ENCODE measurements around the gene SSRP1. TPM values are rescaled to one million over a fixed set of nuclear protein-coding genes. Genes with fewer than 3 reads are reported as not detected.
A peak's percentile ranks its signal among the peaks of the same experiment; 100 is the strongest.

SSRP1 gene
- total RNA-seq, 2 donors from 2014 or later: 143 to 210 TPM

DNA sequence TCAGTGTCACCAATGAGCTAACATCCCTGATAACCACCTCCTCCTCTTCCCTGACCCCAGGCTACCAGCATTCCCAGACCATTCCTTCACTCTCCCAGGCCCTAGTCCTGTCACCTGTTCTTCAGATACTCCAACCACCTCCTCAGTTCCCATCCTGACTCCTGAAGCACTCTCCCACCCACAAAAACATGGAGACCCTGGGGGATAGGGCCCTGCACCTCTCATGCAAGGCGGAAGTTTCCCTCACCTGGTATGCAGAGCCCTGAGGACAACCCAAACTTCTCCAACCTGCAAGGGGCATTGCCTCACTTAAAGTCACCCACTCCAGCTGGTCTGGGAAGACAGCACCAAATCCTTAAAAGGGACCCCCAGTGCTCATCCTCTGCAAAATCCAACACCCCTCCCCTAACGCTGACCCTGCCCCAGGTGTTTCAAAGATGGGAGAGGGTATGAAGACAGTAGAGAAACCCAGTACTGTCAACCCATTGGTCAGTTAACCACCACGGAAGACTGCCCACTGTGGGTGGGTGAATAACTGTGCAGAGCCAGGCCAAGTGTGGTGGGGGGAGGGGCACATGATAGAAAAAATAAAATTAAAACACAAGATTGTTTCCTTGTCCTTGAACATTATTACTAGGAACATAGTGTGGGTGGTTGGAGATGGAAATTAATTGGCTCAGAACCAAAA lies 12.4 kb downstream of the SSRP1 start:
- Mint-ChIP-seq H3K36me3 (peaks cover 15% of the 10 kb centered on the region), H3K4me1 (ENCODE audit: low read depth in 2 of 2) (peaks cover 26 to 29% of the 10 kb centered on the region in 2 donors), H3K27me3 (no peaks in the 10 kb centered on the region), H3K4me3 (peak overlapping the region; percentile 89), H3K27ac (peak overlapping the region in 1 of 2 donors; percentile 56), H3K9me3 (no peaks in the 10 kb centered on the region)
- ATAC-seq (no peak), DNase-seq (ENCODE audit: low spot score) (no peak)

DNA sequence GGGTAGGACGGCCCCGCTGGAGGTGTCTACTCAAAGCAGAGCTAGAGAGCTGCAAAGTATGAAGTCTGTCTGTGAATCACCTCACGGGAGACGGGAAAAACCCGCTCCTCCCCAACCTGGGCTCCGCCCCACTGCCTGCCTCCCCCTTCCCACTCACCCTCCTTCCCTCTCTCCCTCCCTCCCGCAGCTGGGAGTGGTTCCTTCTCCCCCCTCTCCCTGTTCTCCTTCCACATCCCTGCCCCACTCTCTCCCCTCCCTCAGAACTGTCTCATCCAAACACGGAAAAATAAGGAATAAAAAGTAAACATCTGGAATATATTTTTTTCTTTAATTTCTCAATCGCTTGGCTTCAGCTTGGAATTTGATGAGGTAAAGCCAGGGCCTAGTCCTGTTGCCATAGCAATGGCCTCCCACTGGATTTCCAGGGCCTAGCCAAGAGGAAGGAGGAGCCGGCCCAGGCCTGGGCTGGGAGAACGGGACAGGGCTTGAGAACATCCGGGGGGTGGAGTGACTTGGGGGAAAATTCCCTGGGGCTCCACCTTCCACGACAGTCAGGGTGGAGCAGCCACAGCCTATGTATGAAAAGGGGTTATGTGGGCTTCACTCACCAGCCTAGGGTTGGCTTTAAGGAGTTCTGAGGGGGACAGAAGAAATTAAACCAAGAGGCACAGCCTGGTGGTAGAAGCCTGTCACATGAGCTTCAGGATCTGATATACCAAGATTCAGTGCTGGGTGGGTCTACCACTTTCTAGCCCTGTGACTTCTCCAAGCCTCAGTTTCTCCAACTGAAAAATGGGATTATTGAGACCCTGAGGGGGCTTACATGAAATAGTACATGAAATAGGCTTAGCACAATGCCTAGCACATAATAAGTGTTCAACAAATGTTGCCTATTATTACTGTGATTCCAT lies 13.2 kb downstream of the SSRP1 start:
- no peaks in the 10 kb centered on the region for H3K9me3 Mint-ChIP-seq
- H3K27ac Mint-ChIP-seq: peak overlapping the region in 1 of 2 donors; percentile 56
- peak overlapping the region; percentile 53 for H3K4me3 Mint-ChIP-seq
- peaks cover 23 to 27% of the 10 kb centered on the region in 2 donors for H3K4me1 Mint-ChIP-seq (ENCODE audit: low read depth in 2 of 2)
- no peaks in the 10 kb centered on the region for H3K27me3 Mint-ChIP-seq
- DNase-seq (ENCODE audit: low spot score) (no peak), ATAC-seq (no peak)
- peaks cover 12% of the 10 kb centered on the region for H3K36me3 Mint-ChIP-seq

- Mint-ChIP-seq H3K27ac (no peak overlapping the region), H3K9me3 (no peaks in the 10 kb centered on the region), H3K4me3 (no peak overlapping the region), H3K36me3 (peaks cover 3% of the 10 kb centered on the region), H3K4me1 (ENCODE audit: low read depth in 2 of 2) (peaks cover 15 to 23% of the 10 kb centered on the region in 2 donors), H3K27me3 (no peaks in the 10 kb centered on the region)
- ATAC-seq: no peak
- no peak for DNase-seq (ENCODE audit: low spot score)
Measured at GRCh38 chr11:57321388-57322255, 14.1 kb downstream of the SSRP1 start.

GRCh38 chr11:57320719-57321387 lies 14.8 kb downstream of the SSRP1 start:
- no peak for DNase-seq (ENCODE audit: low spot score)
- H3K9me3 Mint-ChIP-seq: no peaks in the 10 kb centered on the region
- H3K36me3 Mint-ChIP-seq: no peaks in the 10 kb centered on the region
- no peak overlapping the region for H3K4me3 Mint-ChIP-seq
- peaks cover 8 to 17% of the 10 kb centered on the region in 2 donors for H3K4me1 Mint-ChIP-seq (ENCODE audit: low read depth in 2 of 2)
- ATAC-seq: no peak
- H3K27ac Mint-ChIP-seq: no peak overlapping the region
- no peaks in the 10 kb centered on the region for H3K27me3 Mint-ChIP-seq

- H3K36me3 Mint-ChIP-seq: no peaks in the 10 kb centered on the region
- no peak for ATAC-seq
- no peak for DNase-seq (ENCODE audit: low spot score)
- H3K9me3 Mint-ChIP-seq: no peaks in the 10 kb centered on the region
- H3K4me1 Mint-ChIP-seq (ENCODE audit: low read depth in 2 of 2): peaks cover 1 to 10% of the 10 kb centered on the region in 2 donors
- no peak overlapping the region for H3K27ac Mint-ChIP-seq
- no peak overlapping the region for H3K4me3 Mint-ChIP-seq
- no peaks in the 10 kb centered on the region for H3K27me3 Mint-ChIP-seq
Measured at GRCh38 chr11:57320067-57320718, 15.5 kb downstream of the SSRP1 start.

DNA sequence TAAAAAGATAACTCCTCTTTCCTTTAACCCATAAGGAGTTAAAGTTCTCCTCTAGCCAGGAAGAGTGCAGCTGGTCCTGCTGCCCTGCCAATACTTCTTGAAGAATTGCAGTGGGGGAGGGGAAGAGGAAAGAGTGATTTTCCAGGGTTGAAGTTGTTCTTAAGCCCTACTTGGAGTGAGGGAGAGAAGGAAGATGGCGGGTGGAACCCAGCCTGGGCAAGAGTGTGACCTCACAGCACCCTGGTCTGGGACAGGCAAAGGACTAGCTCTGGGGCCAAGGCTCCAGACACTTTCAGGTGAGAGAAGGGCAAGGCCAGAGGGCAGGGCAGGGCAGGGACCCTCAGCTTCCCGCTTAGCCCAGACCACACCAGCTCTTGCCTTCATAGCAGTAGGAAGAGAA lies 17.5 kb downstream of the SSRP1 start:
- Mint-ChIP-seq H3K36me3 (no peaks in the 10 kb centered on the region), H3K27me3 (no peaks in the 10 kb centered on the region), H3K4me1 (ENCODE audit: low read depth in 2 of 2) (peaks cover 0 to 3% of the 10 kb centered on the region in 2 donors), H3K9me3 (no peaks in the 10 kb centered on the region), H3K4me3 (no peak overlapping the region), H3K27ac (no peak overlapping the region)
- no peak for DNase-seq (ENCODE audit: low spot score)
- ATAC-seq: no peak

- ATAC-seq (no peak), DNase-seq (ENCODE audit: low spot score) (no peak)
- no peak overlapping the region for H3K4me3 Mint-ChIP-seq
- H3K36me3 Mint-ChIP-seq: no peaks in the 10 kb centered on the region
- no peaks in the 10 kb centered on the region for H3K27me3 Mint-ChIP-seq
- no peaks in the 10 kb centered on the region for H3K9me3 Mint-ChIP-seq
- H3K4me1 Mint-ChIP-seq (ENCODE audit: low read depth in 2 of 2): peaks cover 0 to 3% of the 10 kb centered on the region in 2 donors
- no peak overlapping the region for H3K27ac Mint-ChIP-seq
Measured at GRCh38 chr11:57316017-57316416, 19.7 kb downstream of the SSRP1 start.

DNA sequence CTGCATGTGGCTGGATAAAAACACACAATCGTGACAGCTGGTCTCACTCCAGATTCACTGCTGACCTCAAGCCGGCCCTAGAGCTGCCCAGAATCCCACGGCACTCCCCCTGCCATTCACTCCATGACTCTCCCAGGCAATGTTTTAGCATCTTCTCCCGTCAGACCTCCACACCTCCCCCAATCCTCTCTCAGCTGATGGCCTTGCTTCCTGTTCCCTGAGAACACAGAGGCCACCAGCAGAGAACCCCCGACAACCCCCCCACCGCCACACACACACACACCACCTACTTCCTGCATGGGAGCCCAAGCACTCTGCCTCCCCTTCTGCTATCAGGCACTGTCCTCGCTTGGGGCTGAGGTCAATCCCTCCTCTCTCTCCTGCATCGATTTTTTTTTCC lies 20.2 kb downstream of the SSRP1 start:
- Mint-ChIP-seq H3K27ac (no peak overlapping the region), H3K27me3 (no peaks in the 10 kb centered on the region), H3K36me3 (no peaks in the 10 kb centered on the region), H3K4me3 (no peak overlapping the region), H3K4me1 (ENCODE audit: low read depth in 2 of 2) (peaks cover 0 to 7% of the 10 kb centered on the region in 2 donors), H3K9me3 (no peaks in the 10 kb centered on the region)
- DNase-seq (ENCODE audit: low spot score): no peak
- ATAC-seq: no peak

- ATAC-seq (no peak), DNase-seq (ENCODE audit: low spot score) (no peak)
- no peaks in the 10 kb centered on the region for H3K36me3 Mint-ChIP-seq
- no peaks in the 10 kb centered on the region for H3K27me3 Mint-ChIP-seq
- no peak overlapping the region for H3K27ac Mint-ChIP-seq
- H3K4me3 Mint-ChIP-seq: no peak overlapping the region
- H3K4me1 Mint-ChIP-seq (ENCODE audit: low read depth in 2 of 2): peaks cover 0 to 7% of the 10 kb centered on the region in 2 donors
- no peaks in the 10 kb centered on the region for H3K9me3 Mint-ChIP-seq
Measured at GRCh38 chr11:57314221-57314973, 21.3 kb downstream of the SSRP1 start.

- H3K27me3 Mint-ChIP-seq: no peaks in the 10 kb centered on the region
- no peaks in the 10 kb centered on the region for H3K9me3 Mint-ChIP-seq
- peaks cover 0 to 7% of the 10 kb centered on the region in 2 donors for H3K4me1 Mint-ChIP-seq (ENCODE audit: low read depth in 2 of 2)
- no peak overlapping the region for H3K4me3 Mint-ChIP-seq
- H3K27ac Mint-ChIP-seq: no peak overlapping the region
- ATAC-seq (no peak), DNase-seq (ENCODE audit: low spot score) (no peak)
- no peaks in the 10 kb centered on the region for H3K36me3 Mint-ChIP-seq
Measured at GRCh38 chr11:57313788-57314135, 21.9 kb downstream of the SSRP1 start.

DNA sequence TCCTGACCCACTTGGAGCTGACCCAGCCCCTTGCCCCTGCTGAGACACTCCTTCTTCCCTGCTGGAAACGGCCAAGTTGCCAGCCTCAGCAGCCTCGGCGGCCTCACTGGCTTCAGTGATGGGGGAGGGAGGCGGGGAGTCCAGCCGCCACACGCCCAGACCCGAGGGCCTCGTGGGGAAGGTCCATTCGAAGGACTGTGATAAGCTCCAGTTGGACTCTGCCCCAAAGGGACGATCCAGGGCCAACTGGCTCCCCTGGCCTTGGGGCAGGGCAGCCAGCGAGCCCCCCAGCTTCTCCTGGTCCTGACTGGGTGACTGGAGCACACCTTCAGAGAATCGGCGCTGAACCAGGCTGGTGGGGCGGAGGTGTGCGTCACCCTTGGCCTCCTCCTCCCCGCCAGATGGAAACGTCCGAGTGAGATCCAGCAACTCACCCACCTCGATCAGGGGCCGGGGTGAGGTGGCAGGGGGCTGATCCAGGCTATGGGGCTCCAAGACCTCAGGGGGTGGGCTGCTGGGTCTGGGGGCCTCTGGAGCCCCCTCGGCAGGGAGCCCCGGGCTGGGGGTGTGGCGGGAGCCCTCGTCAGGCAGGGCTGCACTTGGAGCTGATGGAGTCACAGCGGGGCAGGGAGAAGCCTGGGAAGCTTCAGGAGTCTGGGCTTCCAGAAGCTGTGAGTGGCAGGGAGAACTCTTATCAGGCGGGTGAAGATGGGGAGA lies 22.5 kb downstream of the SSRP1 start:
- no peak for ATAC-seq
- H3K9me3 Mint-ChIP-seq: no peaks in the 10 kb centered on the region
- DNase-seq (ENCODE audit: low spot score): no peak
- H3K4me1 Mint-ChIP-seq (ENCODE audit: low read depth in 2 of 2): peaks cover 0 to 7% of the 10 kb centered on the region in 2 donors
- no peak overlapping the region for H3K4me3 Mint-ChIP-seq
- H3K27me3 Mint-ChIP-seq: no peaks in the 10 kb centered on the region
- no peaks in the 10 kb centered on the region for H3K36me3 Mint-ChIP-seq
- no peak overlapping the region for H3K27ac Mint-ChIP-seq

GRCh38 chr11:57312511-57313021 lies 23.1 kb downstream of the SSRP1 start:
- DNase-seq (ENCODE audit: low spot score): no peak
- no peak overlapping the region for H3K4me3 Mint-ChIP-seq

More at GRCh38 chr11:57312511-57313021, 23.1 kb downstream of the SSRP1 start:
- Mint-ChIP-seq H3K36me3 (no peaks in the 10 kb centered on the region), H3K4me1 (ENCODE audit: low read depth in 2 of 2) (peaks cover 0 to 7% of the 10 kb centered on the region in 2 donors), H3K27me3 (no peaks in the 10 kb centered on the region), H3K9me3 (no peaks in the 10 kb centered on the region), H3K27ac (no peak overlapping the region)
- ATAC-seq: no peak

Measured in natural killer cell treated with Interleukin-12 subunit alpha and Interleukin-12 subunit beta and Interleukin-15 and Interleukin-18, amount 100 ng/mL, for 72 hours (primary cell).